Calu3 (cell line): Measurements from ENCODE around the gene LDLRAD4. TPM values are rescaled to one million over a fixed set of nuclear protein-coding genes. Genes with fewer than 3 reads are reported as not detected.

ENCODE experiments used
- BruUV-seq: library from RNA; stranded (reverse); fragments of 400-500 nt; replicated peaks from 2 replicates; lab custom pipeline; 2021; lab: Mats Ljungman, UMichigan
- CTCF ChIA-PET: fragments of 300-600 bp; sonication (Branson Sonifier 250); formaldehyde crosslinking; loops from one replicate; lab custom pipeline; 2022; ENCODE audit warnings: antibody characterized with exemption; lab: Charles Lee
- DNase-seq: peaks from one replicate; pipeline ENCODE4 v3.0.0; 2022
- H3K27ac Mint-ChIP-seq: one replicate; pipeline ENCODE4 v1.8.0; 2022; ENCODE audit warnings: mixed read lengths; ENCODE audit not compliant: unreplicated experiment
- H3K27me3 Mint-ChIP-seq: one replicate; pipeline ENCODE4 v1.8.0; 2022; ENCODE audit warnings: mixed read lengths; ENCODE audit not compliant: unreplicated experiment
- H3K36me3 Mint-ChIP-seq: one replicate; pipeline ENCODE4 v1.8.0; 2022; ENCODE audit warnings: mild to moderate bottlenecking, moderate library complexity, mixed read lengths; ENCODE audit not compliant: insufficient read depth, unreplicated experiment
- H3K4me1 Mint-ChIP-seq: one replicate; pipeline ENCODE4 v1.8.0; 2022; ENCODE audit warnings: mild to moderate bottlenecking, low read depth, mixed read lengths; ENCODE audit not compliant: unreplicated experiment
- H3K4me3 Mint-ChIP-seq: one replicate; pipeline ENCODE4 v1.8.0; 2022; ENCODE audit warnings: mild to moderate bottlenecking, low read depth, moderate library complexity, mixed read lengths; ENCODE audit not compliant: unreplicated experiment
- H3K9me3 Mint-ChIP-seq: one replicate; pipeline ENCODE4 v1.8.0; 2022; ENCODE audit warnings: low read depth, mixed read lengths; ENCODE audit not compliant: unreplicated experiment
- intact Hi-C: fragments of 100-400 bp; cut with micrococcal nuclease; formaldehyde crosslinking; loops from one replicate; pipeline ENCODE4 v1.10.0; 2022; ENCODE audit not compliant: unreplicated experiment
- total RNA-seq: library from RNA; stranded (reverse); gene quantifications from 2 replicates; pipeline ENCODE4 v1.2.3, GENCODE V29; 2022
- TF ChIP-seq, protein P1 (sequence below): fragments of 200-600 bp; IDR thresholded peaks from one replicate; pipeline ENCODE4 v1.8.0; 2022; ENCODE audit warnings: antibody characterized with exemption; ENCODE audit not compliant: unreplicated experiment

The LDLRAD4 gene
- total RNA-seq, 1 experiment from 2014 or later = 0.50 TPM

DNA sequence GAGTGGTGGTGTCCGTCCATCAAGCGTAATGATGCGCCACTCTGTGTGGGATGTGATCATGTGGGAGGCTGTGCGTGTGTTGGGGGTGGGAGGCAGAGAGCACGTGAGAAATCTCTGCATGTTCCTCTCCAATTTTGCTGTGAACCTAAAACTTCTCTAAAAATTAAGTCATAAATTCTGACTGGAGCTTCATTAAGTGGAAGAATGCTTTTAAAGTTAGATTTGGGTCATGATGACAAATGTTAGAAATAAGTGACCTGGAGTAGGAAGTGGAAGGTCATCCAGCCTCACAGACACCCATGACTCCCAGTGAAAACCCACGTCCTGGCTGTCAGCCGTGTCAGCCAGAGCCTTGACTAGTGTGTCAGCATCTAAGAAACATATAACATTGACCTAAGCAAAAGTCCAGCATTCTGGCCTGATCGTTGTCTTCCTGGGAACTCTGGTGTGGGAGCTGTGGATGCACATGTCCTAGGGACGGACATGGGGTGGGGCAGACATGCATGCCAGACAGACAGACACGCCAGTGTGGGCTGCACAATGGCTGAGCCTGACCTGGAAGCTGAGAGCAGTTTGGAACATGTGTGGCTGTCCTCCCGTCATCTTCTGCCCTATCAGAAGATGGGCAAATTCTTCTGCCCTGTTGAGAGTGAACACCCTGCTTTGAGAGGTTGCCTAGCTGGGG, 262.2 kb downstream of the LDLRAD4 start:
- intact Hi-C loops = no loop called here
- TF ChIP-seq, protein P1, sequence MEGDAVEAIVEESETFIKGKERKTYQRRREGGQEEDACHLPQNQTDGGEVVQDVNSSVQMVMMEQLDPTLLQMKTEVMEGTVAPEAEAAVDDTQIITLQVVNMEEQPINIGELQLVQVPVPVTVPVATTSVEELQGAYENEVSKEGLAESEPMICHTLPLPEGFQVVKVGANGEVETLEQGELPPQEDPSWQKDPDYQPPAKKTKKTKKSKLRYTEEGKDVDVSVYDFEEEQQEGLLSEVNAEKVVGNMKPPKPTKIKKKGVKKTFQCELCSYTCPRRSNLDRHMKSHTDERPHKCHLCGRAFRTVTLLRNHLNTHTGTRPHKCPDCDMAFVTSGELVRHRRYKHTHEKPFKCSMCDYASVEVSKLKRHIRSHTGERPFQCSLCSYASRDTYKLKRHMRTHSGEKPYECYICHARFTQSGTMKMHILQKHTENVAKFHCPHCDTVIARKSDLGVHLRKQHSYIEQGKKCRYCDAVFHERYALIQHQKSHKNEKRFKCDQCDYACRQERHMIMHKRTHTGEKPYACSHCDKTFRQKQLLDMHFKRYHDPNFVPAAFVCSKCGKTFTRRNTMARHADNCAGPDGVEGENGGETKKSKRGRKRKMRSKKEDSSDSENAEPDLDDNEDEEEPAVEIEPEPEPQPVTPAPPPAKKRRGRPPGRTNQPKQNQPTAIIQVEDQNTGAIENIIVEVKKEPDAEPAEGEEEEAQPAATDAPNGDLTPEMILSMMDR = no peak
- CTCF ChIA-PET = no interaction called here
- Mint-ChIP-seq H3K4me1 (no peaks in the 10 kb centered on the region), H3K4me3 (no peak overlapping the region), H3K27me3 (peaks cover 67% of the 10 kb centered on the region), H3K36me3 (no peaks in the 10 kb centered on the region), H3K9me3 (no peaks in the 10 kb centered on the region), H3K27ac (no peak overlapping the region)
- BruUV-seq = no TSS peak
- DNase-seq = no peak

DNA sequence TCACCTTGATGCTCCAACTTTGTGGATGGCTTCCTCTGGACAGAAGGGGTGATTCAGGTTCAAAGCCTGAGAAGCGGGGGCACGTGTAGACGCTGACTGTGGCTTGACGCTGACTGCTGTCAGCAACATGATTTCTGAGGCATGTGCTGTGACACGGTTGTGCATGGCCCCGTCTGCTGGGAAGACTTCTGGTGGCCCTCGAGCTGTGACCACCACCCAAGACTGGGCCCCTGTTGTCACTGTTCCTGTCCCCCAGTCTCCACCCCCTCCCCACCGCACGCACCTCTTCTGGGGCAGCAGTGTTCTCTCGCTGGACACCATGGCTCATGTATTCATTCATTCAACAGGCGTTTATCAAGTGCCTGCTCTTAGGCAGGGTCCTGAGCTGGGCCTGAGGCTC, 262.8 kb downstream of the LDLRAD4 start:
- BruUV-seq = no TSS peak
- TF ChIP-seq, protein P1 = no peak
- no peak overlapping the region for H3K4me3 Mint-ChIP-seq
- DNase-seq = no peak
- H3K27ac Mint-ChIP-seq = no peak overlapping the region
- no peaks in the 10 kb centered on the region for H3K36me3 Mint-ChIP-seq
- H3K9me3 Mint-ChIP-seq = no peaks in the 10 kb centered on the region
- intact Hi-C loops = no loop called here
- H3K4me1 Mint-ChIP-seq = no peaks in the 10 kb centered on the region
- H3K27me3 Mint-ChIP-seq = peaks cover 63% of the 10 kb centered on the region
- CTCF ChIA-PET = no interaction called here

DNA sequence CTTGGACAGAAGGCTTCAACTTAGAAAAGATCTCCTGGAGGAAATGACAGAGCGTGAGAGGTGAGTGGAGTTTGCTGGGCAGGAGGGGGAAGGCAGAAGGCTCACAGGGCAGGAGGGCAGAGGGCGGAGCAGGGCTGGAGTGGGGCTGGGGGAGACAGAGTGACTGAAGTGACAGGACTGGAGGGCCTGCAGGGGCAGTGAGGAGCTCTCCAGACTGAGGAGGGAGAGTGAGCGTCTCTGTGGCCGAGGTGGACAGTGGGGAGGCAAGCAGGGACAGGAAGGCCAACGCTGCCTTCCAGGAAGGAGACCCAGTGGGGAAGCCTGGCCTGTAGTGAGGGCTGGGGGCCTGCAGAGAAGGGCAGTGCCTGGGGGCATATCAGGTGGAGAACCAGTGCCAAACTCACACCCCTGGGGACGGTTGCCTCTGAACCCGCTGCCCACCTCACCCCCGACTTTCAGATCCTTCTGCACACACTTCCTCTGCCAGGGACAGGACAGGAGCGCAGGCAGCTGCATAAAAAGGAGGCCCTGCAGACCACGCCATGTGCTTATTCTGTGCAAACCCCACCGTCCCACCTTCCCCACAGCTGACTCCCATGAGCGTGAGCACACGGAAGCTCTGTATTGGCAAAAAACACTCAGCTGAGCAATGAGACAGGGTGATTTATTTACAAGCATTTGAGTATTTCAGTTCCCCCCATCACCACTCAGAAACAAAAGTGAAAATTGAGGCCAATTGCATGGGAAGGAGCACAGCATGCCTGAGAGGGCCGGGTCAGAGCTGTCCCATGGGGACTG, 263.5 kb downstream of the LDLRAD4 start:
- peaks cover 70% of the 10 kb centered on the region for H3K27me3 Mint-ChIP-seq
- BruUV-seq = no TSS peak
- no peak overlapping the region for H3K27ac Mint-ChIP-seq
- no peaks in the 10 kb centered on the region for H3K36me3 Mint-ChIP-seq
- H3K9me3 Mint-ChIP-seq = no peaks in the 10 kb centered on the region
- no peaks in the 10 kb centered on the region for H3K4me1 Mint-ChIP-seq
- DNase-seq = no peak
- intact Hi-C loops = no loop called here
- CTCF ChIA-PET = no interaction called here
- TF ChIP-seq, protein P1 = no peak
- H3K4me3 Mint-ChIP-seq = no peak overlapping the region

DNA sequence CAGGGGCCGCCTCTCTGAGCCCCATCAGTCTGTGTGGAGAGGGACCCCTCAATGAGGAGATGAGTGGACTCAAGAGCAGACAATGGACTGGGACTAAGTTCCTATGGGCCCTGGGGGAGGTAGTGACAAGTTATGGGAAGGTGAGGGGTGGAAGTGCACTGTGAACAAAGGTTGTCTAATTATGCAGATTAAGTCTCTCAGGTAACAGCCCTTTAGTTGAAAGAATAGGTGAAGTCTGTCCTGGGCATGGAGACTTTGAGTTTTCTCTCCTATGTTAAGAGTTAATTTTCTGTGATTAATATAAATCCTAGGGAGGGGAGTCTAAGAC, 264.0 kb downstream of the LDLRAD4 start:
- intact Hi-C loops = no loop called here
- Mint-ChIP-seq H3K36me3 (no peaks in the 10 kb centered on the region), H3K27ac (no peak overlapping the region), H3K27me3 (peaks cover 71% of the 10 kb centered on the region), H3K4me3 (no peak overlapping the region), H3K4me1 (no peaks in the 10 kb centered on the region), H3K9me3 (no peaks in the 10 kb centered on the region)
- no TSS peak for BruUV-seq
- CTCF ChIA-PET = no interaction called here
- DNase-seq = no peak
- TF ChIP-seq, protein P1 = no peak
